HepG2 (cell line): ENCODE results near the gene DNTTIP2. TPM values are rescaled to one million over a fixed set of nuclear protein-coding genes. Genes with fewer than 3 reads are reported as not detected.

Experiments used
- CBX2 ChIP-seq, 2 experiments: fragments of 200-600 bp in 1 of 2; sonication (generic); formaldehyde crosslinking in 1 of 2; IDR thresholded peaks; 2 replicates each; pipeline versions ENCODE4 v1.7.0 to v1.8.1; 2018 to 2022; ENCODE audit warnings: low read depth in 2 of 2, low read length in 1 of 2, mild to moderate bottlenecking in 1 of 2, missing genetic modification reagents in 1 of 2
- DNMT1 ChIP-seq: sonication (generic); formaldehyde crosslinking; IDR thresholded peaks from 2 replicates; pipeline ENCODE4 v1.5.1; 2020; ENCODE audit warnings: mild to moderate bottlenecking, missing genetic modification reagents
- FOXO1 ChIP-seq: sonication (generic); formaldehyde crosslinking; IDR thresholded peaks from 2 replicates; pipeline ENCODE4 v1.4.0; 2020; ENCODE audit warnings: missing genetic modification reagents
- HCFC1 ChIP-seq: fragments of 150-350 bp; IDR thresholded peaks from 2 replicates; pipeline ENCODE4 v1.6.1; 2014; ENCODE audit warnings: low read depth, low read length
- HHEX ChIP-seq: IDR thresholded peaks from 2 replicates; pipeline ENCODE4 v1.6.1; 2016; ENCODE audit warnings: control low read depth
- HOXA5 ChIP-seq: sonication (generic); formaldehyde crosslinking; IDR thresholded peaks from 2 replicates; pipeline ENCODE4 v1.4.0; 2020; ENCODE audit warnings: missing genetic modification reagents
- MBD4 ChIP-seq: IDR thresholded peaks from 2 replicates; pipeline ENCODE4 v1.6.1; 2012; ENCODE audit warnings: low read length, inconsistent platforms, borderline replicate concordance
- MIER2 ChIP-seq: IDR thresholded peaks from 2 replicates; pipeline ENCODE4 v1.6.1; 2016; ENCODE audit warnings: missing biosample characterization, missing genetic modification reagents
- NCOR1 ChIP-seq: fragments of 200-600 bp; sonication (generic); IDR thresholded peaks from 2 replicates; pipeline ENCODE4 v1.7.0; 2017; ENCODE audit warnings: antibody characterized with exemption, low read length, borderline replicate concordance
- PAF1 ChIP-seq: IDR thresholded peaks from 2 replicates; pipeline ENCODE4 v1.6.1; 2016; ENCODE audit warnings: missing genetic modification reagents, missing compliant biosample characterization
- POLR2AphosphoS2 ChIP-seq: IDR thresholded peaks from 2 replicates; pipeline ENCODE4 v1.6.1; 2011; ENCODE audit warnings: low read depth, low read length, improper control_type of control experiment
- REXO4 ChIP-seq: sonication (generic); formaldehyde crosslinking; IDR thresholded peaks from 2 replicates; pipeline ENCODE4 v1.8.0; 2022; ENCODE audit warnings: missing genetic modification reagents, mild to moderate bottlenecking, borderline replicate concordance
- TAF15 ChIP-seq: fragments of 200-400 bp; formaldehyde crosslinking; IDR thresholded peaks from one replicate; pipeline ENCODE4 v1.6.1; 2018; ENCODE audit warnings: mild to moderate bottlenecking, low read depth, low read length; ENCODE audit not compliant: poor library complexity, severe bottlenecking
- TCF7L2 ChIP-seq: IDR thresholded peaks from 2 replicates; pipeline ENCODE4 v1.6.1; 2011; ENCODE audit warnings: mild to moderate bottlenecking, low read depth, low read length, moderate library complexity
- ZFP36 ChIP-seq: fragments of 150-350 bp; IDR thresholded peaks from 2 replicates; pipeline ENCODE4 v1.6.1; 2018; ENCODE audit warnings: borderline replicate concordance, low read length, low read depth; ENCODE audit not compliant: partially characterized antibody
- ZNF563 ChIP-seq: sonication (generic); formaldehyde crosslinking; IDR thresholded peaks from 2 replicates; pipeline ENCODE4 v1.8.0; 2022; ENCODE audit warnings: mild to moderate bottlenecking, moderate library complexity, missing genetic modification reagents
- ZNF567 ChIP-seq: sonication (generic); formaldehyde crosslinking; IDR thresholded peaks from 2 replicates; pipeline ENCODE4 v1.8.1; 2023; ENCODE audit warnings: mild to moderate bottlenecking, missing genetic modification reagents, borderline replicate concordance
- ZNF749 ChIP-seq: sonication (generic); formaldehyde crosslinking; IDR thresholded peaks from 2 replicates; pipeline ENCODE4 v1.8.0; 2022; ENCODE audit warnings: mild to moderate bottlenecking, missing genetic modification reagents, moderate library complexity, borderline replicate concordance
- ZNF768 ChIP-seq: sonication (generic); formaldehyde crosslinking; IDR thresholded peaks from 2 replicates; pipeline ENCODE4 v1.4.0; 2020; ENCODE audit warnings: missing genetic modification reagents
- polyA plus RNA-seq, 8 experiments: library from polyadenylated mRNA; depleted of rRNA in 3 of 8; stranded (reverse) in 7 of 8; unstranded in 1 of 8; fragments of >200 nt; fragmentation: Illumina TruSeq in 4 of 8; extraction: Trizol in 4 of 8; gene quantifications; 2 replicates each; pipeline versions ENCODE4 v1.2.1 to v1.2.3, GENCODE V29; 2011 to 2016; ENCODE audit warnings: low read depth in 4 of 8, missing spikeins in 1 of 8, mixed read lengths in 1 of 8; ENCODE audit not compliant: insufficient read depth in 1 of 8
- total RNA-seq, 5 experiments: library from RNA; depleted of rRNA; stranded (reverse); fragments of >200 nt; fragmentation: Illumina TruSeq; extraction: Trizol; gene quantifications; 2 replicates each; pipeline ENCODE4 v1.2.3, GENCODE V29; 2016; ENCODE audit warnings: low read depth in 1 of 5
- TF ChIP-seq, protein P1 (sequence below): IDR thresholded peaks from 2 replicates; pipeline ENCODE4 v1.6.1; 2016
- TF ChIP-seq, protein P2 (sequence below): sonication (generic); formaldehyde crosslinking; IDR thresholded peaks from 2 replicates; pipeline ENCODE4 v1.4.0; 2020; ENCODE audit warnings: missing genetic modification reagents
- TF ChIP-seq, protein P3 (sequence below): sonication (generic); formaldehyde crosslinking; IDR thresholded peaks from 2 replicates; pipeline ENCODE4 v1.4.0; 2020; ENCODE audit warnings: missing genetic modification reagents
- TF ChIP-seq, protein P4 (sequence below): sonication (generic); formaldehyde crosslinking; IDR thresholded peaks from 2 replicates; pipeline ENCODE4 v1.4.0; 2020; ENCODE audit warnings: missing genetic modification reagents, borderline replicate concordance

The DNTTIP2 gene
- total and polyA plus RNA-seq, 2 of the 13 experiments (the other 11 are each of a cell fraction or from before 2014, with no cell fraction given), result 11.4 to 63.3 TPM

DNA sequence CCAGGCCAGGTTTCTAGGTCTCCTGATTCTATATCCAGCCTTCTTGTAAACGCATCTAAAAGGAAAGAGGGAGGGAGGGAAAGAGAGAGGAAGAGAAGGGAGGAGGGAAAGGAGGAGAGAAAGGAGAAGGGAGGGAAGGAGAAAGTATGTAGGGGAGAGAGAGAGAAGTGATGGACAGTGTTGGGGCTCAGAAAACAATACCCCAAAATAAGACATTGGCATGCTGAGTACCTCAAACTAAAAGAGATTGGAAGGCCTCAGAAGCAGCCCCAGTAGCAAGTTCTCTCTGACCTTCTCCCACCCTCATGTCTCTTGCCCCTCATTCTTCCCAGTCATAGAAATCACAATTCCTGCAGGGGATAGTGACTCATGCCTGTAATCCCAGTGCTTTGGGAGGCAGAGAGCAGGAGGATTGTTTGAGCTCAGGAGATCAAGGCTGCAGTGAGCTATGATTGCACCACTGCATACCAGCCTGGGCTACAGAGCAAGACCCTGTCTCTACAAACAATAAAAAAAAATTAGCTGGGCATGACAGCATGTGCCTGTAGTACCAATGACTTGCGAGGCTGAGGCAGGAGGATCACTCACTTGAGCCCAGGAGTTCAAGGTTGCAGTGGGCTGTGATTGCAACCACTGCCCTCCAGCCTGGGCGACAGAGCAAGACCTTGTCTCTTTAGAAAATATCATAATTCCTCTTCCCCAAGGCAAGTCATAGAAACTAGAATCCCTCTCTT, 51.2 kb downstream of the DNTTIP2 start (continued):
- TF ChIP-seq NCOR1 (no peak; the same call in 1 of the 2 replicates), MBD4 (no peak), ZFP36 (no peak), ZNF768 (CRISPR knock-in tag) (no peak), HHEX (CRISPR knock-in tag) (peak; percentile 56; the same call in 1 of the 2 replicates), ZNF563 (CRISPR knock-in tag) (no peak), MIER2 (CRISPR knock-in tag) (peak; percentile 64; the same call in 1 of the 2 replicates), POLR2AphosphoS2 (no peak), CBX2 (IDR thresholded peaks at IDR 0.05; ENCODE audit: low read depth, low read length) (no peak), CBX2 (CRISPR knock-in tag; IDR thresholded peaks at IDR 0.05; ENCODE audit: low read depth) (no peak), DNMT1 (CRISPR knock-in tag) (no peak), HOXA5 (peak; percentile 58; the same call in 1 of the 2 replicates), TCF7L2 (no peak), ZNF567 (no peak), ZNF749 (CRISPR knock-in tag) (no peak), TAF15 (no peak), HCFC1 (no peak), REXO4 (no peak), FOXO1 (CRISPR knock-in tag) (peak; percentile 57; the same call in 1 of the 2 replicates), PAF1 (no peak)
- TF ChIP-seq, protein P1, sequence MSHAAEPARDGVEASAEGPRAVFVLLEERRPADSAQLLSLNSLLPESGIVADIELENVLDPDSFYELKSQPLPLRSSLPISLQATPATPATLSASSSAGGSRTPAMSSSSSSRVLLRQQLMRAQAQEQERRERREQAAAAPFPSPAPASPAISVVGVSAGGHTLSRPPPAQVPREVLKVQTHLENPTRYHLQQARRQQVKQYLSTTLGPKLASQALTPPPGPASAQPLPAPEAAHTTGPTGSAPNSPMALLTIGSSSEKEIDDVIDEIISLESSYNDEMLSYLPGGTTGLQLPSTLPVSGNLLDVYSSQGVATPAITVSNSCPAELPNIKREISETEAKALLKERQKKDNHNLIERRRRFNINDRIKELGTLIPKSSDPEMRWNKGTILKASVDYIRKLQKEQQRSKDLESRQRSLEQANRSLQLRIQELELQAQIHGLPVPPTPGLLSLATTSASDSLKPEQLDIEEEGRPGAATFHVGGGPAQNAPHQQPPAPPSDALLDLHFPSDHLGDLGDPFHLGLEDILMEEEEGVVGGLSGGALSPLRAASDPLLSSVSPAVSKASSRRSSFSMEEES (CRISPR knock-in tag), result 0 out of 2 replicates have a peak, but pooled peaks have one; percentile 56
- TF ChIP-seq, protein P2, sequence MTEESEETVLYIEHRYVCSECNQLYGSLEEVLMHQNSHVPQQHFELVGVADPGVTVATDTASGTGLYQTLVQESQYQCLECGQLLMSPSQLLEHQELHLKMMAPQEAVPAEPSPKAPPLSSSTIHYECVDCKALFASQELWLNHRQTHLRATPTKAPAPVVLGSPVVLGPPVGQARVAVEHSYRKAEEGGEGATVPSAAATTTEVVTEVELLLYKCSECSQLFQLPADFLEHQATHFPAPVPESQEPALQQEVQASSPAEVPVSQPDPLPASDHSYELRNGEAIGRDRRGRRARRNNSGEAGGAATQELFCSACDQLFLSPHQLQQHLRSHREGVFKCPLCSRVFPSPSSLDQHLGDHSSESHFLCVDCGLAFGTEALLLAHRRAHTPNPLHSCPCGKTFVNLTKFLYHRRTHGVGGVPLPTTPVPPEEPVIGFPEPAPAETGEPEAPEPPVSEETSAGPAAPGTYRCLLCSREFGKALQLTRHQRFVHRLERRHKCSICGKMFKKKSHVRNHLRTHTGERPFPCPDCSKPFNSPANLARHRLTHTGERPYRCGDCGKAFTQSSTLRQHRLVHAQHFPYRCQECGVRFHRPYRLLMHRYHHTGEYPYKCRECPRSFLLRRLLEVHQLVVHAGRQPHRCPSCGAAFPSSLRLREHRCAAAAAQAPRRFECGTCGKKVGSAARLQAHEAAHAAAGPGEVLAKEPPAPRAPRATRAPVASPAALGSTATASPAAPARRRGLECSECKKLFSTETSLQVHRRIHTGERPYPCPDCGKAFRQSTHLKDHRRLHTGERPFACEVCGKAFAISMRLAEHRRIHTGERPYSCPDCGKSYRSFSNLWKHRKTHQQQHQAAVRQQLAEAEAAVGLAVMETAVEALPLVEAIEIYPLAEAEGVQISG (CRISPR knock-in tag), result peak; percentile 80
- TF ChIP-seq, protein P3, sequence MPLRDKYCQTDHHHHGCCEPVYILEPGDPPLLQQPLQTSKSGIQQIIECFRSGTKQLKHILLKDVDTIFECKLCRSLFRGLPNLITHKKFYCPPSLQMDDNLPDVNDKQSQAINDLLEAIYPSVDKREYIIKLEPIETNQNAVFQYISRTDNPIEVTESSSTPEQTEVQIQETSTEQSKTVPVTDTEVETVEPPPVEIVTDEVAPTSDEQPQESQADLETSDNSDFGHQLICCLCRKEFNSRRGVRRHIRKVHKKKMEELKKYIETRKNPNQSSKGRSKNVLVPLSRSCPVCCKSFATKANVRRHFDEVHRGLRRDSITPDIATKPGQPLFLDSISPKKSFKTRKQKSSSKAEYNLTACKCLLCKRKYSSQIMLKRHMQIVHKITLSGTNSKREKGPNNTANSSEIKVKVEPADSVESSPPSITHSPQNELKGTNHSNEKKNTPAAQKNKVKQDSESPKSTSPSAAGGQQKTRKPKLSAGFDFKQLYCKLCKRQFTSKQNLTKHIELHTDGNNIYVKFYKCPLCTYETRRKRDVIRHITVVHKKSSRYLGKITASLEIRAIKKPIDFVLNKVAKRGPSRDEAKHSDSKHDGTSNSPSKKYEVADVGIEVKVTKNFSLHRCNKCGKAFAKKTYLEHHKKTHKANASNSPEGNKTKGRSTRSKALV (CRISPR knock-in tag), result no peak
- TF ChIP-seq, protein P4, sequence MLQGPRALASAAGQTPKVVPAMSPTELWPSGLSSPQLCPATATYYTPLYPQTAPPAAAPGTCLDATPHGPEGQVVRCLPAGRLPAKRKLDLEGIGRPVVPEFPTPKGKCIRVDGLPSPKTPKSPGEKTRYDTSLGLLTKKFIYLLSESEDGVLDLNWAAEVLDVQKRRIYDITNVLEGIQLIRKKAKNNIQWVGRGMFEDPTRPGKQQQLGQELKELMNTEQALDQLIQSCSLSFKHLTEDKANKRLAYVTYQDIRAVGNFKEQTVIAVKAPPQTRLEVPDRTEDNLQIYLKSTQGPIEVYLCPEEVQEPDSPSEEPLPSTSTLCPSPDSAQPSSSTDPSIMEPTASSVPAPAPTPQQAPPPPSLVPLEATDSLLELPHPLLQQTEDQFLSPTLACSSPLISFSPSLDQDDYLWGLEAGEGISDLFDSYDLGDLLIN (CRISPR knock-in tag), result no peak
